Mucosa of stomach (tissue), 1 donor: ENCODE results near the gene U2AF2.
A peak's percentile ranks its signal among the peaks of the same experiment; 100 is the strongest.

Experiments used
- H3K27me3 ChIP-seq: one replicate; pipeline ENCODE4 v1.7.0; 2013; ENCODE audit warnings: mild to moderate bottlenecking, low read length; ENCODE audit not compliant: control insufficient read depth, insufficient read depth
- H3K36me3 ChIP-seq: one replicate; pipeline ENCODE4 v1.7.0; 2013; ENCODE audit warnings: low read length; ENCODE audit not compliant: control insufficient read depth, insufficient read depth
- H3K4me1 ChIP-seq: one replicate; pipeline ENCODE4 v1.7.0; 2013; ENCODE audit warnings: mild to moderate bottlenecking, low read length; ENCODE audit not compliant: control insufficient read depth, insufficient read depth
- H3K4me3 ChIP-seq: one replicate; pipeline ENCODE4 v1.7.0; 2013; ENCODE audit warnings: low read length
- H3K9ac ChIP-seq: one replicate; pipeline ENCODE4 v1.7.0; 2013; ENCODE audit warnings: mild to moderate bottlenecking, low read length, moderate library complexity
- H3K9me3 ChIP-seq: one replicate; pipeline ENCODE4 v1.7.0; 2013; ENCODE audit warnings: mild to moderate bottlenecking, low read length, moderate library complexity; ENCODE audit not compliant: control insufficient read depth
- donor health status: Pancreatic carcinoma.

The U2AF2 gene

DNA sequence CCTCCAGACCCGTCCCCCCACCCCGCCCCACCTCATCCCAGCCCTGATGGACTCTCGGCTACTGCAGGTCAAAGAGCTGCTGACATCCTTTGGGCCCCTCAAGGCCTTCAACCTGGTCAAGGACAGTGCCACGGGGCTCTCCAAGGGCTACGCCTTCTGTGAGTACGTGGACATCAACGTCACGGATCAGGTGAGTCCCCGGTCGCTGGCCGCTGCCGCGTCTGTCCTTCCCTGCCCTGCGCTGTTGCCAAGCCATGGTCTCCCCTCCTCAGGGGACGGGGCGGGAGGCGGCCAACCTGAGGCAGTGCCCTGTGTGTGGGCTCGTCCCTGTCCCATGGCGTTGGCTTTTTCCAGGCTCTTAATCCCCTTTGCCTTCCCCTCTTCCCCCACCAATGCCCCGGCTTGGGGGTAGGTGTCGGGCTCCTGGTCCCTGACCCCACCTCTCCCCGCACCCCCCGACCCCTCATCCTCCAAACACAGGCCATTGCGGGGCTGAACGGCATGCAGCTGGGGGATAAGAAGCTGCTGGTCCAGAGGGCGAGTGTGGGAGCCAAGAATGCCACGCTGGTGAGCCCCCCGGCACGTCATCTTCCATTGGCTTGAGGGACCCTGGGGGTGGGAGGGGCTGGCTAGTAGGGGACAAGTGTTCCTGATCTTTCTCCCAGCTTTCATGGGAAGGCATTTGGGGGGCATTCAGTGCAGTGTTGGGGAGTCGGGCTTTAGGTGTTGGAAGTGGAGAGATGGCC is 13.9 kb downstream of the U2AF2 start:
- Histone ChIP-seq H3K9ac (no peak overlapping the region), H3K4me3 (no peak overlapping the region), H3K36me3 (peaks cover 28% of the 10 kb centered on the region), H3K4me1 (peaks cover 23% of the 10 kb centered on the region), H3K9me3 (no peaks in the 10 kb centered on the region), H3K27me3 (no peaks in the 10 kb centered on the region)

DNA sequence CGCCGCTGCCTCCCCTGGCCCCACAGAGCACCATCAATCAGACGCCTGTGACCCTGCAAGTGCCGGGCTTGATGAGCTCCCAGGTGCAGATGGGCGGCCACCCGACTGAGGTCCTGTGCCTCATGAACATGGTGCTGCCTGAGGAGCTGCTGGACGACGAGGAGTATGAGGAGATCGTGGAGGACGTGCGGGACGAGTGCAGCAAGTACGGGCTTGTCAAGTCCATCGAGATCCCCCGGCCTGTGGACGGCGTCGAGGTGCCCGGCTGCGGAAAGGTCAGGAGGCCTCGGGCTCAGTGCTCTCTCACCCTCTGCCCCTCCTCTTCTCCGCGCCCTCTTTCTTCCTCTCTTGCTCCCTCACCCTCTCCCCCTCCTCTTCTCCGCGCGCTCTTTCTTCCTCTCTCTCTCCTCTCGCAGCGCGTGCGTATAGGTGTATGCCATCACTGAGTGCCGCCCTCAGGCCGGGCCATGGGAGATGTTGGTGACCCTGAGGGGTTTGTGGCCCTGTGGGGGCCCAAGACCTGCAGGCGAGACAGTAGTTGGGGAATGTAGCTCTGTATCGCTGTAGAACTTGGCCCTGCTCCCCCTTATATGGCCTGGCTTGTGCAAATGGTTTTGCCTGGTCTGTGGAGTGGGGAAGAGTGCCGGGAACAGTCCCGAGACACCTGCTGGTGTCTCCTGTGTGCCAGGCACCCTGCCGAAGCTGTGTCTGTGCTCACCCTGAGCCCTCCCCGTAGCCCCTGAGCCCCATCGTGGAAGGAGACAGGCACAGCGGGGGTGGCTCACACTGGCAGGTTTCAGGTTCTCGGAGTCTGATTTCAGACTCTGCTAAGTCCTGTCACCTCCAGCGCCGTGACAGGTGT is 14.8 kb downstream of the U2AF2 start:
- Histone ChIP-seq H3K9ac (no peak overlapping the region), H3K27me3 (no peaks in the 10 kb centered on the region), H3K4me1 (peaks cover 23% of the 10 kb centered on the region), H3K9me3 (no peaks in the 10 kb centered on the region), H3K36me3 (peaks cover 25% of the 10 kb centered on the region), H3K4me3 (no peak overlapping the region)

DNA sequence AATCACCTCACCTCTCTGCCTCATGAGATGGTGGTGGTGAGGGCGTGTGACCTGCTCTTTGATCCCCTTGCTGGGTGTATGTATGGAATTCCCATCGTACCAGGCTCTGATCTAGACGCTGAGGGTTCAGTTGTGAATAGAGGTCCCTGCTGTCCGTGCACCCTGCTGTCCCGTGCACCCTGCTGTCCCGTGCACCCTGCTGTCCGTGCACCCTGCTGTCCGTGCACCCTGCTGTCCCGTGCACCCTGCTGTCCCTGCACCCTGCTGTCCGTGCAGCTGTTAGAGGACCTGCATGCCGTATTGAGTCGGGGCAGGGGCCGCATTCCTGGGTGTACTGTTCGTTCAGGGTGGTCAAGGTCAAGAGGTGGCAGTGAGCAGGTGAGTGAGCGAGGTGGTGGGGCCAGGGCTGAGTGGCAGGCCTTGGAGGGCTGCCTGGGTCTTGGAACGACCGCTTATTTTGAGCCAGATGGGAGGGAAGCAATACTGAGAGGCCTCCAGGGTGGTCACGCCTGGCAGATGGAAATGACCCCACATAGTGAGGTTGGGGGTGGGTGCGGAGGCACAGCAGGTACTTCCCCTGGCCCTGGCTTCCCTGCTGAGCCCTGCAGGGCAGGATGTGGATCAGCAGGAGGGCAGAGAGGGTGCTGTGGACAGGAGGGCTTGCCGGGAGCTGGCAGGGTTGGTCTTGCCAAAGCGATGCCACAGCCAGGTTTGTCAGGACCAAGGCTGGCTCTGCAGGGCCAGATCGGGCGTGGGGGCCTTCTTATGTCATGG is 15.6 kb downstream of the U2AF2 start:
- Histone ChIP-seq H3K9me3 (no peaks in the 10 kb centered on the region), H3K4me3 (no peak overlapping the region), H3K4me1 (peaks cover 23% of the 10 kb centered on the region), H3K27me3 (no peaks in the 10 kb centered on the region), H3K9ac (no peak overlapping the region), H3K36me3 (peaks cover 25% of the 10 kb centered on the region)

DNA sequence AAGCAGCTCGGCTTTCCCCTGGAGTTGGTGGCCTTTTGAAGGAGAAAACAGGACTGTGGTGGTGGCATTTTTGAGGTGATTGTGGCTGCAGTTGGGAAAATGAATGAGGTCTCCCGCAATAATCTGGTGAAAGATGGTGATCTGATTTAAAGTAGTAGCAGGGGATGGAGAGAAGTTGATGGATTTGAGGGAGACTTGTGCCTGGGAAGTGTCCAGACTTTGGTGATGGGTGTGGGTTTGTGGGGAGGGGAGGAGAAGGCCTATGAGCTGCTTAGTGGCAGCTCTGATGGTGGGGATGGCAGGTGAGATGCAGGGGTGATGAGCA is 16.2 kb downstream of the U2AF2 start:
- H3K9ac ChIP-seq, result no peak overlapping the region
- H3K9me3 ChIP-seq, result no peaks in the 10 kb centered on the region
- no peak overlapping the region for H3K4me3 ChIP-seq
- peaks cover 23% of the 10 kb centered on the region for H3K4me1 ChIP-seq
- H3K36me3 ChIP-seq, result peaks cover 23% of the 10 kb centered on the region
- H3K27me3 ChIP-seq, result no peaks in the 10 kb centered on the region

DNA sequence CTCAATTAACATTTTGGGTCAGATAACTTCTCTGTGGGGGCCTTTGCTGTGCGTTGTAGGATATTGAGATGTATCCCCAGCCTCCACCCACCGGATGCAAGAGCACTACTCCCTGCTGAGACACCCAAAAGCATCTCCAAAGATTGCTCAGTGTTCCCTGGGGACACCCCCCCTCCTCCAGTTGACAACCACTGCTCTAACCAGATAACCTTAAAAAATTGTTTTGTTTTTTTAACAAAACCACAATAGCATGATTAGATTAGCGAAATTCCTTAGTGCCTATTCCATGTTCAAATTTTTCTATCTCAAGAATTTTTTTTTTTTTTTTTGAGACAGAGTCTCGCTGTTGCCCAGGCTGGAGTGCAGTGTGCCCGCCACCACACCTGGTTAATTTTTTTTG is 17.6 kb downstream of the U2AF2 start:
- H3K9ac ChIP-seq, result no peak overlapping the region
- peaks cover 14% of the 10 kb centered on the region for H3K36me3 ChIP-seq
- H3K27me3 ChIP-seq, result no peaks in the 10 kb centered on the region
- H3K4me1 ChIP-seq, result peaks cover 23% of the 10 kb centered on the region
- H3K4me3 ChIP-seq, result no peak overlapping the region
- H3K9me3 ChIP-seq, result no peaks in the 10 kb centered on the region

DNA sequence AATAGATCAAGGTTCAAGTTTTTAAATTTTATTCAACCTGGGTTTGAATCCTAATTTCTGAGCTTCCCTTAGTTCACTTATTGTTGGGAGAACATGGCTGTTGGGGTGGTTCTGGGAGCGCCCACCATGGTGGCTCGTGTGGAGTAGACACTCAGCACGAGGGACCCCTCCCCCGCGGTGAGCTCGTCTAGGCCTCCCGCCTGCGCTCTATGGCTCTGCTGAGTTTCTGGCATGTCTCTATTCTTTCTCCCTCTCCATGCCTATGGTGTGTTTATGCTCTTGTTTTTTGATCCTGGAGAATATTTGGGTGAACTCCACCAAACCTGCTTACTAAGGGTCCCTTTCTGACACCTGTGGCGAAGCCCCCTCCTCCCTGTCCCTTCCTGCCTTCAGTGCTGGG is 18.6 kb downstream of the U2AF2 start:
- no peak overlapping the region for H3K4me3 ChIP-seq
- H3K4me1 ChIP-seq, result peaks cover 23% of the 10 kb centered on the region
- no peaks in the 10 kb centered on the region for H3K27me3 ChIP-seq
- H3K36me3 ChIP-seq, result peaks cover 12% of the 10 kb centered on the region
- H3K9ac ChIP-seq, result no peak overlapping the region
- H3K9me3 ChIP-seq, result no peaks in the 10 kb centered on the region

DNA sequence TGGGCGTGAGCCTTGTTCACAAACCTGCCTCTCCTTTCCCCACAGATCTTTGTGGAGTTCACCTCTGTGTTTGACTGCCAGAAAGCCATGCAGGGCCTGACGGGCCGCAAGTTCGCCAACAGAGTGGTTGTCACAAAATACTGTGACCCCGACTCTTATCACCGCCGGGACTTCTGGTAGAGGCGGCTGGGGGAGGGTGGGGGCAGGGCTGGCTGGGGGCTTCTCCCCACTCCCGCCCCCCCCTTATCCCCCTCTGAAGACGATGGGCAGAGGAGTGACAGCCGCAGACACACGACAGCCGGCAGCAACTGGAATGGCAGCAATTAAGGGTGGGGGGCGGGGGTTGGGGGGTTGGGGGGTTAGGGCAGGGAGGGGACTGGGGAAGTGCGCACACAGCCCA is 19.1 kb downstream of the U2AF2 start:
- Histone ChIP-seq H3K9ac (no peak overlapping the region), H3K4me1 (peaks cover 22% of the 10 kb centered on the region), H3K9me3 (no peaks in the 10 kb centered on the region), H3K36me3 (peaks cover 12% of the 10 kb centered on the region), H3K4me3 (no peak overlapping the region), H3K27me3 (no peaks in the 10 kb centered on the region)

DNA sequence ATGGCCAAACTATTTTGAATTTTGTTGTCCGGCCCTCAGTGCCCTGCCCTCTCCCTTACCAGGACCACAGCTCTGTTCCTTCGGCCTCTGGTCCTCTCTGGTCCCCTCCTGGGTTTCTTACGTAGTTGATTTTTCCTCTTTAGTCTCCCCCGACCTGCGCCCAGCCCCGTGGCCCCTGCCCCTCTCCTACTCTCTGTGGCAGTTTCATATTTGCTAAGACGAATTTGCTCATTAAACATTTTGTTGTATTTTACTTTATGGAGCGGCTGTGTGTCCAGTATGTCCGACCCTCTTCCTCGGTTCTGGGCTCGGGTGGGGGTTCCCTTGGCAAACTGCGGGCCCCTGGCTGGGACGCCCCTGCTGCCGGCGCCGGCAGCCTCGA is 19.6 kb downstream of the U2AF2 start:
- H3K27me3 ChIP-seq, result no peaks in the 10 kb centered on the region
- peak overlapping the region; percentile 91 for H3K9ac ChIP-seq
- H3K4me3 ChIP-seq, result no peak overlapping the region
- no peaks in the 10 kb centered on the region for H3K9me3 ChIP-seq
- peaks cover 12% of the 10 kb centered on the region for H3K36me3 ChIP-seq
- peaks cover 28% of the 10 kb centered on the region for H3K4me1 ChIP-seq

DNA sequence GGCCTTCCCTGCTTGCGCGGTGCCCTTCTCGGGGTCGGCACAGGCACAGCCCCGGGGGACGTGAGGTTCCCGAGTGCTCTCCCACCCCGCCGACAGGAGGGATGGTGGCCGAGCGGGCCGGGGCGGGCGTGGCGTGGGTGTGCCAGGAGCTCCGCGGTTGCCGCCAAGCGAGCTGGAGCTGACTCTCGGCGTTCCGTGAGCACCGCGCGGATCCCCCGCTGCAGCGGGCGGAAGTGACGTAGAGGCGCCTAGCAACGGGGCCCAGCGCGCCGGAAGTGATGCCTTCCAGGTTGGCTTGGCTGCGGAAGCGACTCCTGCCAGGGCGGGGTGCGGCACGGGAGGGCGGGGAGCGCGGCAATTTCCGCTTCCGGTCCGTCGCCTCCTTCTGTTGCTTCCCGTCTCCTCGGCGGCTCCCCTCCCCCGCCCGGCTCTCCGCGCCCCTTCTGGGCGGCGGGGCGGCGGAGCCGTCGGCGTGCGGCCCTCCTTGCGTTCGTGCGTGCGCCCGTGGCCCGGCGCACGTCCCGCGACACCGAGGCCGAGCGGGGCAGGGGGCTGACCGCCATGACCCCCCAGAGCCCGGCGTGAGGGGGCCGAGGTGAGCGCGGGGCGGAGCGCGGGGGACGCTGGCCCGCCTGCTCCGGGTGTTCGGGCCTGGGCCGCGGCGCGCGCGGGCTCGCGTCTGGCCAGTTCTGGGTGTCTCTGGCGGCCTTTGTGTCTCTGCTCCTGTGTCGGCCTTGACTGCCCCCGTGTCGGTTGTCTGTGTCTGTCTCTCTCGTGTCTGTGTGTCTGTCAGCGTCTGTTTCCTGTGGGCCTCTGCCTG is 20.2 kb downstream of the U2AF2 start, which contains the start of gene EPN1:
EPN1 (plus strand) TSS at position 386 of the 820 bp plus-strand sequence. CDS start 3,402 bp downstream, outside the sequence.
- Histone ChIP-seq H3K4me3 (peak within 1 kb of the TSS; percentile 96), H3K27me3 (no peaks in the 10 kb centered on the region), H3K36me3 (peaks cover 17% of the 10 kb centered on the region), H3K9me3 (no peaks in the 10 kb centered on the region), H3K4me1 (peaks cover 34% of the 10 kb centered on the region), H3K9ac (peak within 1 kb of the TSS; percentile 91)

DNA sequence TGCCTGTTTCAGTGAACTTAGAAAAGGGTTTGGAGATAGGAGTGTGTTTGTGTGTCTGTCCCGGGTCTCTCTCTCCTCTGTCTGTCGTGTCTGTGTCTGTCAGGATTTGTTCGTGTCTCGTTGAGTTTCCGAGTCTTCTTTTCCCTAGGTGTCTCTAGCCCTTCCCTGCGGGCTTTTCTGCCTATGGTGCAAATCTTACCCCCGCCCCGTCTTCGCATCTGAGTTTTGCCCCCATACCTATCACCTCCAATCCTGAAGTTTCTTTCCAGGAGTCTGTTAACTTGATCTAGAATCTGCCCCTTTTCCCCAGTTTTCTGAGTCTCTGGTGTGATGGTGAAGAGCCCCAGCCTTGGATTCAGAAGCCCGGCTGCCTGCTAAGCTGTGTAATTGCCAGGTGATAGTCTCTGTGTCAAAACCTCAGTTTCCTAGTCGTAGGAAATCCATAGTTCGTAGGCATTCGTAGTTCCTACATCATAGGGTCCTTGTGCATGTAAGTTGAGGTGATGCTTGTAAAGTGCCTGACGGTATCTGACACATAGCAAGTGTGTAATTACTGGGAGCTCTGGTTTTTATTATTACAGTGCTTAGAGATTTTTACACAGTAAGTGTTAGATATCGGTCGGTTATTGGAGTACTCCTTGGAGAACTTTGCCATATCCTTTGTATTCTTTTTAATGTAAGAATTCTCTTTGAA is 21.0 kb downstream of the U2AF2 start:
- H3K9ac ChIP-seq, result peak overlapping the region; percentile 91
- no peaks in the 10 kb centered on the region for H3K27me3 ChIP-seq
- no peaks in the 10 kb centered on the region for H3K9me3 ChIP-seq
- peak overlapping the region; percentile 96 for H3K4me3 ChIP-seq
- peaks cover 23% of the 10 kb centered on the region for H3K36me3 ChIP-seq
- H3K4me1 ChIP-seq, result peaks cover 42% of the 10 kb centered on the region

DNA sequence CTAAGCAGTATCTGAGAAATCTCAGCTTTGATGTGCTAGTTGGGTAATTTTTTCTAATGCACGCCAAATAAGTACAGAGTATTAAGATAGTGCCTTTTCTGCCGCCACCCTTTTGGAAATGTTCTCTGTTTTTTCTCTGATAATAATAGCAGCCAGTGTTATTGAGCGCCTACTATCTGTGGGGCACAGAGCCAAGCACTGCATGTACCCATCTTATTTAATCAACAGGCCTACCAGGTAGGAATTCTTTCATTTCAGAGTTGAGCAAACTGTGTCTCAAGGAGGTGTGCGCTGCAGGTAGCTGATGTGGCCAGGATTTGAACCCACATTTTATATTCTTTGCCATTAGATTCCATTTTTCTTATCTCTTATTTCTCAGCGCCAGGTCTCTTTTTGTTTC is 21.5 kb downstream of the U2AF2 start:
- H3K4me1 ChIP-seq, result peaks cover 47% of the 10 kb centered on the region

More for the DNA sequence above, 21.5 kb downstream of the U2AF2 start:
- Histone ChIP-seq H3K9ac (peak overlapping the region; percentile 91), H3K9me3 (no peaks in the 10 kb centered on the region), H3K36me3 (peaks cover 28% of the 10 kb centered on the region), H3K4me3 (peak overlapping the region; percentile 96), H3K27me3 (no peaks in the 10 kb centered on the region)
